GM19438 (cell line): ENCODE measurements around the gene MDM2.
A peak's percentile ranks its signal among the peaks of the same experiment; 100 is the strongest.

Source experiments
- ATAC-seq: cut with Tn5 transposase; IDR thresholded peaks from one replicate; pipeline ENCODE4 v1.9.1; 2021; ENCODE audit warnings: low read depth; ENCODE audit not compliant: unreplicated experiment

The MDM2 gene

DNA sequence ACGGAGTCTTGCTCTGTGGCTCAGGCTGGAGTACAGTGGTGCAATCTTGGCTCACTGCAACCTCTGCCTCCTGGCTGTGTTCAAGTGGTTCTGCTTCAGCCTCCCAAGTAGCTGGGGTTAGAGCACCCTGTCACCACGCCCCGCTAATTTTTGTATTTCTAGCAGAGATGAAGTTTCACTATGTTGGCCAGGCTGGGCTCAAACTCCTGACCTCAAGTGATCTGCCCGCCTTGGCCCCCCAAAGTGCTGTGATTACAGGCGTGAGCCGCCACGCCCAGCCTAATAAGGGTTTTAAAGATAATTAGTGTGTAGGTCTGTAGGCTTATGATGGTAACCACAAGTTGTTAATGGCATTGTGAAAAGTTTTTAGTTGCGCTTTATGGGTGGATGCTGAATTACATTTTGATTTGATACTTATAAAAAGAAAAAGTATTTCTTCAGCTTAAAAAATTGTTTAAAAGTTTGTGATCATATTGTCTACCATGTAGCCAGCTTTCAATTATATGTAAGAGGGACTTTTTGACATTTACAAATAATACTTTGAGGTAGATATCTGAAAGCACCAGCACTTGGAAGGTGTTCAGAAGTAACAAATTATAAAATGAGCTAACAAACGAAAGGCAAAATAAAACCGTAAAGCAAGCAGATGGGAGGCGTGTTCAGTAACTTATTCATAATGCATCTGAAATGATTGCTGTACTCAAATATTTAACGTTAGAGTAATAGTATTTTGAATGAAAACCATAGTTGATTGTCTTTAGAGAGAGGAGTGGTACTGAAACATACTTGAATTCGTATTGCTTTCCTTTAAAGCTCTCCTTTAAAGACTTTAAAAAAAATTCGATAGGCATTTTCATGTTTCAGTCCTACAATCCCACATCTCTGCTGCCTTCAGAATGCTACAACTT, 37.1 kb downstream of the MDM2 start:
- ATAC-seq: no peak

DNA sequence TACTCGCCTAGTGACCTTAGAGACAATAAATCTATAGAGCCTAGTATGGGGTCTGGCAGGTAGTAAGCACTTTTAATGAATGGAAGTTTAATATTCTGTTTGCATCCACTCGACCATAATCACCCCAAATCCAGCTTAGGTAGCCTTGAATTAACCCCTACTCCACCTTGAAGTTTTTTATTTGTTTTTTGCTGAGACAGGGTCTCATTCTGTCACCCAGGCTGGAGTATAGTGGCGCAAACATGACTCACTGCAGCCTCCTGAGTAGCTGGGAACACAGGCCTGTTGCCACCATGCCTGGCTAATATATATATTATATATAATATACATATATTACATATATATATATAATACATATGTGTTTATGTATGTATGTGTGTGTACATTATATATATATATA, 38.8 kb downstream of the MDM2 start:
- ATAC-seq: no peak

DNA sequence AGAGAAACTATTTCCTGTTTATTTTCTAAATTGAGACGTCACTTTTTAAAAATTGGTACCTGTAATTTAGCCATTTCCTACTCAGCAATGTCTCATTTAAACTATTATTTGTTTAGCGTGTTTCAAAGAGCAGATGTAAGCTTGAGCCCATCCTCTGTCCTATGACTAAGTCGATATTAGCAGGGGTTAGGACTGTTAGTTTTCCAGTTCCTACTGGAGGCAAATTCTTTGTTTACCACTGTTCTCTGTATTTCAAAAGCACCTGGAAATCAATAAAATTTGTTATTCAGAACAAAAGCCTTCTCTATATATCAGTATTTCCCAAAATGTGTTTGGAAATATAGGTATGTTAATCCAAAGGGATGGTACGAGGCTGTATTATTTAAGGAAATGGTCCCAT, 42.4 kb downstream of the MDM2 start:
- ATAC-seq: no peak

DNA sequence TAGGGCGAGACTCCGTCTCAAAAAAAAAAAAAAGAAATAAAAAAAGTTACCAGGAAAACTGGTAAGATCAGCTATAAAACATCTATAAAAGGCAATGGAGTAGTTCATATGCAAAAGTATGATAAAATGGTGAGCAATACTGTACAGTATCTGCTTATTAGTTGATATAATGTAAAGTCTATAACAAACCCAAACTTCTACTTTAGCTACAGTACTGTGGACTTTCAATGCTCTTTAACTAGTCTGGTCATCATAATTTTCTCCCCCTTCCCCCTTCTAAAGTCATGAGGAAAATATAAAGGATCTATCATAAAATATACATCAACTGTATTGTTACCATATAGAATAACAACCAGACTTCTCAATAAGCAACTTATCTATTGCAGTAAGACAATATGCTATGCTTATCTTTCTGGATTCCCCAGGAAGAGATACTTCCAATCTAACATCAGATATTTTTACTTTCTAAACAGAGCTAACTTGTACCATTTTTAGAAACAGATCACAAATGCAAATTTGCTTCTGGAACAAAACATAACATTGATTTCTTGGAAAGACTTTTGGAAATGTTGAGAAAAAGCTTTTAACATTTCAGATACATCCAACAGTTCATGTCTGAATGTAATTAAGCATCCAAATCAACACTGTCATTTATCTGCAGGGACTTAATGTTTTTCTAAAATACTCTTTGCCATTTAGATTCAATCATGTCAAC, 43.8 kb downstream of the MDM2 start:
- no peak for ATAC-seq

DNA sequence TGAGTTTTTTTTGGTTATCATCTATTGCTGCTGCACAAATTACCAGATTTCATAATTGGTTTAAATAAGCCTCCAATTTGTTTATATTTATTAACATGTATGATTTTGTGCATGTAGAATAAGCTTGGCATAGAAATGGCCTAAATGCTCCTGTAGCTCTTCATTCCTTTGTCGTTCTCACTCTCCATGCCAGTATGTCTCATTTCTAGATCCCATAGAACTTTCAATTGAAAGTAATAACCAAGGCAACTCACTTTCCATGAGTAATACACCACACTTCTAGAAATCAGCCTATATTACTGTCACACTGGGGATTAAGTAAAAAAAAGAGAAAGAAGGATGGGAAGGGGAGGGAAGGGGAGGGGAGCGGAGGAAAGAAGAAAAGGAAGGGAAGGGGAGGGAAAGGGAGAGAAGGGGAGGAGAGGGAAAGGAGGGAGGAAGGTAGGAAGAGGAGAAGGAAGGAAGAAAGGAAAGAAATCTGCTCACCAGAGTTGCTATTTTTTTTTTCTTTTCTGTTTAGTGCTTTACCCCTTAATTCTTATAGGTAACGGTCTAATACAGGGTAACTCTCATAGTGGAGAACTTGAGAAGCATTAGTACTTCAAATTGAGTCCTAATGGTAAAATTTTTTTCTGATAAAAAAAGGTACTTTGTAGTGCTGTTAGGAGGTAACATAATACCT, 45.6 kb downstream of the MDM2 start:
- no peak for ATAC-seq

DNA sequence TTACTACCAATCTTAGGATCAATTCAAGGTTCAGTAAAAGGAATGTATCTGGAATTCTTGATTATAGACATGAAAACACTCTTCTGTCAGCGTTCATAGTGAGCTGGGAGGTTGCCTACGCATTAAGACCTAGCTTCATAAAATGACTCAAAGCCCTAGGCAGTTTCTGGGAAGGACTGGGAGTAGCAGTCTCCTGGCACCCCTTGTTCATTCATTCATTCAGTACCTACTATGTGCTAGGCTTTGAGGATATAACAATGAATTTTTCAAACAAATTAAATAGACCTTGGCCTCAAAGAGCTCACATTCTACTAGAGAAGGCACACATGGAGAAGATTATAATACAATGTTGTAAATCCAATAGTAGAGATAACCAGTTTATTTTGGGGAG, 46.1 kb downstream of the MDM2 start:
- ATAC-seq: no peak

DNA sequence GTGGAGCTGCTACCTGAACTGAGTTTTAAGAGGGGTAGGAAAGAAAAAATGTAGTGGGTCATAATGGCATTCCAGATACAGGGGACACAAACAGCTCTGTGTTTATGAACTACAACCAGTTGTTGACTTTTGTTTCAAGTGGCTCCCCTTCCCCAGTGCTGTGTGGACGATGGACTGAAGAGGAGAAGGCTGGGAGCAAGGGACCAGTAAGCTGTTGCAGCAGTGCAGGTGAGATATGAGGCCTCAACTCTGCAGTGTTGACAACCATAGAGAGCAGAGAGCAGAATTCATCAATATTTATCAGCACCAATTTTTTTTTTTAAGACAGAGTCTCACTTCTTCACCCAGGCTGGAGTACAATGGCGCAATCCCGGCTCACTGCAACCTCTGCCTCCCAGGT, 46.6 kb downstream of the MDM2 start:
- ATAC-seq: no peak

DNA sequence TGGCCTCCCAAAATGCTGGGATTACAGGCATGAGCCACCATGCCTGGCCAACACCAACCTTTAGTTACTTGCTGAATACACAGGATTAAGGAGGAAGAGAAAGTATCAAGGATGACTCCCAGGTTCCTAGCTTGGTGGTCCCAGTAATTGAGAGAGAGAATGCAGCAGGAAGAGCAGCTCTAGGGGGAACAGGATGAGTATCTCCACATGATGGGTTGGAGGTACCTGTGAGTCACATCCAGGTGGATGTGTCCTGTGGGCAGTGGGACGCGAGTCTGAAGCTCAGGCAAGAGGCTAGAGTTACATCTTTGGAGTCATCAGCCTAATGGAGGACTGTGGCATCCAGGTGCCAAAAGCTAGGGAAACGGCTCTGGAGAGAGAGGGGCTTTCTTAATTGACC, 47.1 kb downstream of the MDM2 start:
- ATAC-seq: no peak

DNA sequence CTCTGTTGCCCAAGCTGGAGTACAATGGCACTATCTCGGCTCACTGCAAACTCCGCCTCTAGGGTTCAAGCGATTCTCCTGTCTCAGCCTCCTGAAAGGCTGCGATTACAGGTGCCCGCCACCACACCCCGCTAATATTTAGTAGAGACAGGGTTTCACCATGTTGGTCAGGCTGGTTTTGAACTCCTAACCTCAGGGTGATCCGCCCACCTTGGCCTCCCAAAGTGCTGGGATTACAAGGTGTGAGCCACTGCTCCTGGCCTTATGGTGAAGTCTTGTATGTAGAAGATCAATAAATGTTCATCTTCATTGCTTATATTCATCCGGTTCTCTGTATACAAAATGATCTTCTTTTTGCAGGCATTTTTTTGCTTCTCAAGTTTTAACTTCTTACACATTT, 47.8 kb downstream of the MDM2 start:
- ATAC-seq: no peak

DNA sequence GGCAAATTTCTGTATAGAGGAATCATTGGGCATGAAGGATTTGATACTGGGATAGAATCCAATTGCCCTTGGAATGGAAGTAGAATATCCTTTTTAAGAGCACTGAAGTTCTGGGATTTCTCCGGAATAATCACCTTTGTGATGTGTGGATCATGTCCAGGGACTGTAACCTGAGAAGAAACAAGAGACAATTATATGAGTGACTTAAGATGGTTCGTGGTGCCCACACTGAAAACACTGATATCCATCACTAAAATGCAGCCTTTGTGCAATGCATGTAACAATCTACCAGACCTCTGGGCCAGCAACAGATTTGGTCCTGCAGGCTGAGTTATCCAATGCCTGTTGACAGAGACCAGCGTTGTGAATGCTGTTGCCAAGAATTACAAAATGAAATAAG, 48.5 kb downstream of the MDM2 start:
- no peak for ATAC-seq

DNA sequence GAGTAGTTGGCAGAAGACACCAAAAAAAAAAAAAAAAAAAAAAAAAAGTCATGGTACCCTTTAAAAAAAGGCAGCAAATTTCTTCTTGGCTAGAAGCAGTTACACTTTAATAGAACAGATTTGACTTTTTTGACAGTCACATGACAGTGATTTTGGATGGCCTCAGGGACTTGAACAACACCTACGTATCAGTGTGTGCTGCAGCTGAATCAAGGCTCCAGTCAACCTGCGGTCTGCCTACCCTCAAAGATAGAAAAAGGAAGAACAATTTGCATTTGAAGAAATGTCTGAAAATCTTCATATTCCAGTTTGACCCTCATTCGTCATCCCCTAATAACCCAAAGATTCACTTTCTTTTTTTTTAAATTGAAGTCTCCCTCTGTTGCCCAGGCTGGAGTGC, 53.9 kb downstream of the MDM2 start:
- no peak for ATAC-seq

DNA sequence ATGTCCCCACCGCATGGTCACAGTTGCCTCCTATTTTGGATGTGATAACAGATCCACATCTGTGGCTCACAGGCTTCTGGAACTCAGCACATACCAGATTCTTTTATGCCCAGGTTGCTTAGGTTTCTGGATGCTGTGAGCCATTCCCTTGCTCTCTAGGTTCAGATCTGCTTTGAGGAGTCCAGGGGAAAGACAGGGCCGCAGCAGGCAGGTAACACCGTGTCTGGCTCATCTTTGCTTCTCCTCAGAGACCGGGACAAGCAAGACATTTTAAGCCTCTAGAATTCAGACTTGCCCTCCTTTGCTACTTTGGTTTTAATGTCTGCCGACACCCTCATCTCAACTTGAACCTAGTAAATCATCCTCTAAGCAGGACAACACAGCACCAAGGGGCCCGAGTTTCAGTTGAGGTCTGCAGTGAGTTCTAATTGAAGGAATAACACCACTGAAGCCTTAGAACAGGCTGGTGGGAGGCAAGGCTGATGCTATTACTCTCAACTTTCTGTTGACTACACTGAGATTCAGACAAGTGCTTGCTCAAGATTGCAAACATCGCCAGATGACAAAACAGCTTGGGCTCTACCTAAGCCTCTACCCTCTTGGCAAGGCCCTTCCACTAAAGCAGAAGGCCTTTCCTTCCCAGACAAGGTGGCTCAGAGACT, 55.3 kb downstream of the MDM2 start:
- ATAC-seq: no peak

DNA sequence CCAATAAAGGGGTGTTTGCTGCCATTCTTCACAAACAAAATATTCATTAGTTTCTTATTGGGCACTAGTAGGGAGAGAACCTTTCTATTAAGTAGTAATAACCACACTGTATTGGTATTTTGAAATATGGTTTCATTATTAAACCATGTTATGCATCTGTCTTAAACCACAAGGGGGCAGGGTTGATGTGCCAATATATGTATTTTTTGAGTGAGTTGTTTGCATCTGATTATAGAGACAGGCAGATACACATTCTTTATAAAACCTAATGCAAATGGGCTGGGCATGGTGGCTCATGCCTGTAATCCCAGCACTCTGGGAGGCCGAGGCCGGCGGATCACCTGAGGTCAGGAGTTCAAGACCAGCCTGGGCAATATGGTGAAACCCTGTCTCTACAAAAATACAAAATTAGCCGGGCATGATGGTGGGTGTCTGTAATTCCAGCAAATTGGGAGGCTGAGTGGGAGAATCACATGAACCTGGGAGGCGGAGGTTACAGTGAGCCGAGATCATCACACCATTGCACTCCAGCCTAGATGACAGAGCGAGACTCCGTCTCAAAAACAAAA, 56.0 kb downstream of the MDM2 start:
- ATAC-seq: peak; percentile 57

DNA sequence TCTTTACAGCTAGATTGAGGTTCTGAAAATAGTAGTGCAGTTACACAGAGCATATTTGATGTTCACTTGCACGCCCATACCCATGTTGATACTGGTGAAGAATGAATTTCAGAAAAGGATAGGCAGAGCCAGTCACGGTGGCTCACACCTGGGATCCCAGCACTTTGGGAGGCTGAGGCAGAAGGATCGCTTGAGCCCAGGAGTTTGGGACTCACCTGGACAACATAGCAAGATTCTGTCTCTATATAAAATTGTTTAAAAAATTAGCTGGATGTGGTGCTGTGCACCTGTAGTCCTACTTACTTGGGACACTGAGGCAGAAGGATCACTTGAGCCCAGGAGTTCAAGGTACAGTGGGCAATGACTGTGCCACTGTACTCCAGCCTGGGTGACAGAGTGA, 56.6 kb downstream of the MDM2 start:
- ATAC-seq: no peak

DNA sequence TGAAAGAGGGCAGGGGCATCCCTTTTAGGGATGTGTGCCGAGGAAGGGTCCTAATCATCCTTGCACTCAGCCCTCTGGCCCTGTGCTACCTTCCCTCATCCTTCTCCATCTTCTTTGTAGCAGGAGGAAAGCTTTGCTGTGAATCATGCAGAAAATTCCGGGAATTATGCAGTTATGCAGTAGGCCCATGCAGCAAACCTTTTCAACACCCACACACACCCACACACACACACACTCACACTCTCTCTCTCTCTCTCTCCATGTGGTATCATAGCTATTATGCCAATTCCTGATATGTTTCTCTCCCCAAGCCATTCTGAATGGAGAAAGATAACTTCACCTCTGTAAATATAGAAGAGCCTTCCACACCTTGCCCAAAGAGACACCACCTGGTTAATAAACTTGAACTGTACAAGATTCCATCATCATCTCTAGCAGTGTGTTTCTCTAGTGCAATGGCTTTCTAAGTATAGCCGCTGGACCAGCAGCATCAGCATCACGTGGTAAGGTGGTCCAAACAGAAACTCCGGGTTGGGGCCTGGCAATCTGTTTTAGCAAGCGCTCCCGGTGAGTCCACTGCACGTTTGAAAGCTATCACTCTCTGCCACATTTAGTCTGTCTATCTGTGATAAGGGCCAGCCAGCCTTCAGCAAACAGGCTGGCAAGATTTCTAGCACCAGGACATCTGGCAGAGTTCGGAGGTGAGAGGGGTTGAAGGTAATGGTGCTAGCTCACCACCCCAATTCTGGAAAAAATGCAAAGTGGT, 57.6 kb downstream of the MDM2 start:
- ATAC-seq: no peak

DNA sequence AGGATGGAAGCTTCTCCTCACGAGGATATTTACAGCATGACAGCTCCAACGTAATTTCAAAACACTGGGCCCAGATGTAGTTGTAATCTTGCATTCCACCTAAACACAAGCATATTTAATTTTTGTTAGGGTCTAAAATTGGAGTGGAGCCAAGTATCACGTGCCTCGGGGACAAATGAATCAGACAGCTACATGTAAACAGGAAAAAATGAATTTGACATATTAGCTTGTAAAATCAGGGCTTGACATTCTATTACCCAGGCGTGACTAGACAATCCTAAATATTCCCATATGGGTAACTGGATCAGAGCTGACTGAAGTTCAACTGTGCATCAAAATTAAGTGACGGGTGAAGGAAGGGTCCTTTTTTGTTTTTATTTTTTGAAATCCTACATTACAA, 59.0 kb downstream of the MDM2 start:
- ATAC-seq: no peak

DNA sequence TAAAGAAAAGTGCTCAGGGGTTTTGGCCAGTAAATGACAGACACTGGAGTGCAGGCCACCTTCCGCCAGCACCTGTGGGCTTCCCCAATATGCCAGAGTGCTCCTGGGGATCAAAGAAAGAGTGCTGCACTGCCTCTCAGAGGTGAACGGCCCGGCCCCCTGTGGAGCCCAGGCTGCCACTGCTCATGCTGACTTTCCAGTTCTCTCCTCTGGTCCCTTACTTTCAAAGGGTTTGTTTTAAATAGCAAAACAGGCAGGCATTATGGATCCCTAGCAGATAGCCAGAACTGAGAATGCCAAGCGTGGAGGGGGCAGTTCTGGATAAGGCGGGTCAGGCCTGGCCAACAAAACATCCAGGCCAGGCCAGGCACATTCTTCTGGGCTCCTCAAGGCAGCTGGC, 59.6 kb downstream of the MDM2 start:
- no peak for ATAC-seq

DNA sequence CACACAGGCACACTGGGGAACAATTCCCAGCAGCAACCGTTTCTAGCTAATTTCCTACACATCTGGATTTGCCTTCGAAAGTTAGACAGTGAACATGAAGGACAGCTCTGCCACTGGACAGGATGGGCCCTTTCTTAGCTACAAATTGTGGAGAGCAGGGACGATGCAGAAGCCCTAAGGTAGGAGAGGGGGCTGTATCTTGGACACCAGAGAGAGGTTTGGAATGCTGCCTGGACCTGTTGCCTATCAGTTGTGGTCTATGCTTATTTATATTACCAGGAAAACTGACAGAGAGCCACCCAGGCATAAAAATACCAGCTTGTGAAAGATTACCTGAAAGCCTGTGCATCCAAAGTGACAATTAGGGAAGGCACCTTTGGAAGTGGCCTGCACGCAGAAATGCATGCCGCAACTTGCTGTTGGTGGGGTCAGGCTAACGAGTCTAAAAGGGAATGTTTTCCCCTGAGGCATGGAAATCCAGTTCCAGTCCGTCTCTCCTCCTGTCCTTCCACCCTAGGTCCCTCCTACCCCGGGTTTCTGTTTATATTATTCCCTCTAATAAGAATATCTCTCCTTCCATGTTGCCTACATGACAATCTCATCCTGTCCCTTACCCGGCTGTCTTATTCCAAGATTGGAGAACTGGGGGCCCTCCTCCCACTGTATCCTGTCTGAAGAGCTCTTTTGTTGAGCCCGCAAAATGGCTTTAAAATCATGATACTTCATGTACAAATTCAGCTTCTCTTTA, 60.2 kb downstream of the MDM2 start:
- no peak for ATAC-seq

DNA sequence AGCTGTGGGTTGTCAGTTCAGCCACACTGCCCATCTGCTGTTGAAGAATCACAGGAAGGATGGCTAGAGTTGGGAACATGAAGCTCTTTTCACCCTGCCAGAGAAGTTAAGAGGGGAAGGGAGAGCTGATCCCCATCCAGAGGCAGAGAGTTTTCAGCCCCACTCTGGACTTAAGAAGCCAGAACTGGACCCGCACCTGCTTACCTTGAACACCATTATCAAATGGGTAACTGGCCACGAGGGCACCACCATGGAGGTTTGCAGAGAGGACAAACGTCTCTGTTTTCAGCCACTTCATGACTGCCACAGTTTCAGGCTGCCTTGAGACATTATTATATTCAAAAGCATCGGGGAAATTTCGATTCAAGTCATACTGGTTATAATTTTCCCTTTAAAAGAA, 62.0 kb downstream of the MDM2 start:
- ATAC-seq: no peak
